GM19025 (cell line): ENCODE results near the gene TENM3.

Experiments used
- ATAC-seq: cut with Tn5 transposase; IDR thresholded peaks from one replicate; pipeline ENCODE4 v1.9.1; 2021; ENCODE audit warnings: mild to moderate bottlenecking, low read depth, moderate library complexity; ENCODE audit not compliant: unreplicated experiment

The TENM3 gene

DNA sequence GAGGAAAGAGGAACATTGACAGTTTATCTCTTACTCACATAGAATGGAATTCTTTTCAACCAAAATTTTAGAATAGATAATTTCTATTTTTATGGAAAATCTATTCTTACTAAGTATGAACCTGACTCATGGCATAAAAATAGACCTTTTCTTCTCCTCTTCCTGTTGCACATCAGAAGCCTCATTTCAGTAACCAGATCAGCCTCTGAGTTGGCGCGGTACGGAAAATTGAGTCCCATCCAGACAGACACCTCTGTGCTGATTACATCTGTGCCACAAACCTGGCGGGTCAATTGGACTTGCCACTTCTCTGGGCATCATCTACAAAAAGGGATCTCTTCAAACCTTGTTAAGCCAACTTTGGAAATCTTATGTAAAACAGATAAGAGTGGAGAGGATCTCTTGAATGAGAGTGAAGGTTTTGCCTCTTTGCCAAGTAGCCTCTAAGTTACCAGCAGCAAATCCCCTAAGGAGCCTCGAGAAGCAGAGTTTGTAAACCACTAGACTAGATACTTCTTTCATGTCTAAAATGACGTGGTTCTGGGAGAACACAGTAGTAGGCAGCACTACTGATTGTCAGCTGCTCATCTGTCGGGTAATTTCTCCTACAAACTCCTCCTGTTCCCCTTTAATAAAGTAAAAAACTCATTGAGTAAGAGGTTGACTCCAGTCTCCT lies 37.4 kb downstream of the TENM3 start:
- no peak for ATAC-seq

DNA sequence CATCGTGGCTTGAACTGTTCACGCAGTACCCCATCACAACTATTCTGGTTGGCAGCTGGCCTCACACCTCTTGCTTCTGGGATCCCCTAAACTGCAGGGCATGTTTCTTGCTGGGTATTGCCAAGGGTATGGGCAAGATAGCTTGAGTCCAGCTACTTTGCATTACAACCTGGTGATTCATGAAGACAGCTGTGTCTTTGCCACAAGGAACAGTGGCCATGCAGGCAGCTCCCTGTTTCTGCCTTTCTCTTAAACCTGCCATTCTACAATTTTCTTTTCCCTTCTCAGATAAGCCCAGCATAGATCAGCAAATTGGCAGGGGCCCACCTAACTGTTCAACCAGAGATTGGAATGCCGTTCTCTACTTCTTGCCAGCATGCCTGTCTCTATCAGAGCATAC lies 42.8 kb downstream of the TENM3 start:
- no peak for ATAC-seq

DNA sequence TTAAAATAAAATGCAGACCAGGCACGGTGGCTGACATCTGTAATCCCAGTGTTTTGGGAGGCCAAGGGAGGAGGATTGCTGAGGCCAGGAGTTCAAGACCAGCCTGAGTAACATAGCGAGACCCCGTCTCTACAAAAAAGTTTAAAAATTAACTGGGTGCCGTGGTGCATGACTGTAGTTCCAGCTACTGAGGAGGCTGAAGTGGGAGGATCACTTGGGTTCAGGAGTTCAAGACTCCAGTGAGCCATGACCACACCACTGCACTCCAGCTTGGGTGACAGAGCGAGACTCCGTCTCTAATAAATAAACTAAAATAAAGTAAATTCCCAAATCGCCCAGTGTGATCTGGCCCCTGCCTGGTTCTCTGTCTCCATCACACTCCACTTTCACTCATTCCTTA lies 43.7 kb downstream of the TENM3 start:
- no peak for ATAC-seq

DNA sequence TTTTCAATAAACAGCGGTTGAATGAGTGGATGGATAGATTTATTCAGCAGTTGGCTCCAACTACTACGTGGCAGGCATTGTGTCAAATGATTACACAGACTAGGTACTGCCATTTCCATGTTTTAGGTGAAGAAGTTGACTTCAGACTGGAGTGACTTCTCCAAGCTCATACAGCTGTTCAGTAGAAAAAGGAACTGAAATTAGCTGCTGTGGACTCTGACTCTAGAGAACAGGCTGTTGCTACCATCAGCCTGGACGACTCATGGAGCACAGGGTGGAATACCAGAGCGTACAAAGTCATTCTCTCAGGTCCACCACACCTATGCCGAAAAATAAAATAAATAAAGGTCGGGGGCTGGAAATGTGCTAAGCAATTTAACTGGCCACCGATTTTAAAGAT lies 45.3 kb downstream of the TENM3 start:
- no peak for ATAC-seq

DNA sequence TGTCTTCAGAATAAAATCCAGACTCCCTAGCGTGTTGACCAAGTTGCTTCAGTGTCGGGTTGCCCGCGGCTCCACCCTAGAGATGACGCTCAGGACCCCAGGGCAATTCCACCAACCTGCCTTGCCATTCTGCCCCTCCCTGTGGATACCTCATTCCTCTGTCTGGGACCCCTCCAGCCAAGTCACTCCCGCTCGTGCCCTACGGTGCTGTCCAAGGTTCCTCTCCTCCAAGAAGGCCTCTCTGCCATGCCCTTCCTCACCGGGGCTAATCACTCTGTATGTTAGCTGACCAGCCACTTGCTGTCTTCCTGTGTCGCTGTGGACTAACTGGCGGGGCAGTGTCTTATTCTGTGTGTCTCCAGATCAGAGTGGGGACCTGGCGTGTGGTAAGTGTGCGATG lies 46.6 kb downstream of the TENM3 start:
- ATAC-seq: no peak

DNA sequence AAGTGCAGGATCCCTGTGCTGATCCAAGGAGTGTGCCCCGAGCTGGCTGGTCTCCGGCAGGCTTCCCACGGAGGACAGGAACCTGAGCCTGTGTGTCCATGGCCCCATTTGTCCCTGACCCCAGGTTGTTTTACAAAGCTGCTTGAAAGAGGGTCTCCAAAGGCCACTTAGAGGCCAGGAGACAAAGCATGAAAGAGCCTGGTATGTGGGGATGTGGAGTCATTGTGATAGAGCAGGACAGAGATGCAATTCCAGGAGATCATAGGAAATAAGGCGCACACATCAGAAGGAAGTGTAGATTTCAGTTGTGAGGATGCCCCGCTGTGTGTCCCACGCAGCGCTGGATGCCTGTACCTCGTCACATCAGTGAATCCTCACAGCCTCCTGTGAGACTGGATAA lies 48.0 kb downstream of the TENM3 start:
- no peak for ATAC-seq

DNA sequence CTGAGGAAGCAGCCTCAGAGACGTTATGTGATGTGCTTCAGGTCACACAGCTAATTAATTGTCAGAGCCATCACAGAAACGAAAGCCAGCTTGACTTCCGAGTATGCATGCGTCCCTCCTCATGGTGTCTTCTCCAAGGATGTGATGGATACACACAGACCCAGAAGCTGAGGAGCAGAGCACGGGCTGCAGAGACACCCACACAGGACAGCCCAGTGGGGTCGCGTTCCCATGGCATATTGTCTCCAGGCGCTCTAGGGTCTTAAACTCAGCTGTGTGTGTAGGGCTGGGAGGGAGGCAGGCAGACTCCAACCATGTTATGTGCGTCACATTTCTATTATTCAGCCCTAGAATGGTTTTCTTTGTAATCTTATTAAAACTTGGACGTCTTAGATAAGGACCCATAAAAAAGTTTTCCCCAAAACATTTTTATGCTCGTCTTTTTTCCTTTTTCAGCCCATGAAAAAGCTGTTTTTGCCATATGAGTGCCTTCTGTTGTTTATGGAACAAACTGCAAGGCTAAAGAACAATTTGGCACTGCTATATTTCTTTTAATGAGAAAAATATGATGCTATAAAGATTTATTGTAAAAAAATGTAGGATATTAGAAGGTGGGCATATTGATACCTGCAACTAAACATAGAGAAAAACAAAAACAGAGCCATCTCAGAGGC lies 48.5 kb downstream of the TENM3 start:
- no peak for ATAC-seq

DNA sequence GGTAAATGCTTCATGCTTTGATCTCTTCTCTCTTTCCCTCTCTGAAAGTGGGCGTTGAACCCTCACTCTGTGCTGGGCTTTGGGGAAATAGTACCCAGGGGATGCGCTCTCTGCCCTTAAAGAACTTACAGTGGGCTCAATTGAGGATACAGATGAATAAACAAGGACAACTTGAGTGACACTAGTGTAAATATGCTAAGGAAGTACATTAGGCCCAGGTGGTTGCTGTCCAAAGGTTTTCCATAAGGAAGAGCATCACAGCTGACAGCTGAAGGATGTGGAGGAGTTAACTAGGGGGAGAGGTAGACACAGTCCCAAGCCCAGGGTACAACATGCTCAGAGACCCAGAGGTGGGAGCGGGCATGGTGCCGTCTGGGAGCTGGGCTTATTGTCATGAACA lies 49.4 kb downstream of the TENM3 start:
- ATAC-seq: no peak

DNA sequence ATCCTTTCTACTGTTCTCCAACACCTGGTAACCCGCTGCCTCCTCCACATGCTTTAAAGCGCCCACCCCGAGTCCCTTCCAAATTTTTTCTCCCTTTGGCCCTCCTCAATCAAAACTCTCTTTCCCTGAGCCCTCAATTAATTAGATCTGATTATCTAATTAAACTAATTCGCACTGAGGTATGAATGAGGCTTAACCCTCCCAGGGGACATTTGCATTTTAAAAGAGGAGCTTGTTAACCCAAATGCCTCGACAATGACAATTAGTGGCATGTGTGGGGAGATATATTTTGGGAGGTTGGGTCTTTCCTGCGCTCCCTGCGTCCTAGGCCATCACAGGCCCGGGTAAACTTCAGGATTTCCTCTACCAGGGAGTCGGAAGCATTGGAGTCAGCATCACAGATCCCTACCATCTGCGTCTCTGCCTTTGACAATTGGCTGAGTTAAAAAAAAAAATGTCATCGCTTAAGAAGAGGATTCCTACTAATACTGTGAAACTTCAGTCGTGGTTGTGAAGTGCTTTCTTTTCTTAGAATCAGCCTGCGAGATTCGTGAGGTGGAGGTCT lies 50.6 kb downstream of the TENM3 start:
- ATAC-seq: no peak

DNA sequence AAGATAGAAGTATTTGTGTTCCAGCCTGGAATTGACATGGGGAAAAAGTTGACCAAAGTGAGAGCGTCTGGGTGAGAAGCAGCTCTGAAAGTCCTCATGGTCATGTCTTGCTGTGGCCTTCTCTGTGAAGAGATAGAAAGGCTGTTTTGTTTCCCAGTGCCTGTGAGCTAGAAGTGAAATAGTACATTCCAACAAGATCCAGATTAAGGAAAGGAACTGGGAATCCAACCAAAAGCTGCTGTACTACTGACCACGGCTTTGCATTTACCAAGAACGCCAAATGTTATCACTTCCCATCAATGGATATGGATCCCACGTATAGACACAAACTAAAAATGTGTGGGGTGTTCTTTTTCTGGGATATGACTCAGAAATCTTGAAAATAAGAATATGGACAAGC lies 51.2 kb downstream of the TENM3 start:
- no peak for ATAC-seq

DNA sequence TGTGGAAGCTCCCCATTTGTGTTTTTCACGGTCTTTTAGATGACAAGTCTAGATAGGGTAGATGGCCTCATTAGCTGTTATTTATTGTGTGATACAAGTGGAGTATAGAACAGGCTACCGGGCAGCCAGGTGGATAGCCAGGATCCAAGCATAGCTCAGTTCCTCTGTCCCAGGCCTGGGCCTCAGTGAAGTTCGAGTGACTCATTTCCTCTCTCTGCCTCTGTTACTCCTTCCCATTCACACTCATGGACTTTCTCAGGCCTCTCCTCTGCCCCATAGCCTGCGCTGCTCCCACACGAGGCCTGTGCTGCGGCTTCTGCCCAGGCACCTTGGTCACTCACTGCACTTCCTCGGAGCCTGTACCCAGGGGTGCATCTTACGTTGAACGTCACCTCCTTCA lies 54.5 kb downstream of the TENM3 start:
- no peak for ATAC-seq

DNA sequence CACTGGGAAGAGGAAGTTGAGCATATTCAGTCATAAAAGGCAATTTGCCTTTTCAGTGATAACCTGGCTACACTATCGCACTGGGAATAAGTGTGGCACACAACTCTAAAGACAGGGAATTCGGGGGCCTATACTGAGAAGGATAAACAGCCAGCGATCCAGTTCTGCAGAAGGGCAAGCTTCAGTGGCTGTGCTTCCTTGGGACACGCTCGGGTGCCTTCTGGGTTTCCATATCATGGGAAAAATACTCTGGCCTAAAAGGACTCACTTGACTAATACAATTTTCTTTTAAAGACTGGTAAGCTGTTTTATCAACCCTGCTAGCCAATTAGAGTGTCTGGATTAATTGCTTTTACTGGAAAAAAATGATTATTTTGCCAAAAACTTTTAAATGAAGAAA lies 58.5 kb downstream of the TENM3 start:
- ATAC-seq: no peak

DNA sequence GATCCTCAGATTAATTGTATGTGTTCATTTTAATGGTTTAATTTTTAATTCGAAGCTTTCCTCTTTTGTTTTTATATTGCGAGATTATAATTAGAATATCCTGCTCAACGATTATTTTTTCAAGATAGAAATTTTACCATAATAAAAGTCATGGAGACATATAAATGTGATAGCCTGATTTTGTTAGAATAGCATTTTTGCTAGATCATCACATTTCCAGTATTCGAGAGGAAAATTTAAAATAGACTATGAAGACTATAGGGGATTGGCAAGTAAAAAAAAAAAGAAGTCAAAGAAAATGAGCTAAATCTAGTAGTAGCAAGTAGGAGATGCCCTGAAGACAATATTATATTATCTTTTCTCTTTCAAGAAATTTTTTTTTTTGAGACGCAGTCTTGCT lies 60.6 kb downstream of the TENM3 start:
- ATAC-seq: no peak

DNA sequence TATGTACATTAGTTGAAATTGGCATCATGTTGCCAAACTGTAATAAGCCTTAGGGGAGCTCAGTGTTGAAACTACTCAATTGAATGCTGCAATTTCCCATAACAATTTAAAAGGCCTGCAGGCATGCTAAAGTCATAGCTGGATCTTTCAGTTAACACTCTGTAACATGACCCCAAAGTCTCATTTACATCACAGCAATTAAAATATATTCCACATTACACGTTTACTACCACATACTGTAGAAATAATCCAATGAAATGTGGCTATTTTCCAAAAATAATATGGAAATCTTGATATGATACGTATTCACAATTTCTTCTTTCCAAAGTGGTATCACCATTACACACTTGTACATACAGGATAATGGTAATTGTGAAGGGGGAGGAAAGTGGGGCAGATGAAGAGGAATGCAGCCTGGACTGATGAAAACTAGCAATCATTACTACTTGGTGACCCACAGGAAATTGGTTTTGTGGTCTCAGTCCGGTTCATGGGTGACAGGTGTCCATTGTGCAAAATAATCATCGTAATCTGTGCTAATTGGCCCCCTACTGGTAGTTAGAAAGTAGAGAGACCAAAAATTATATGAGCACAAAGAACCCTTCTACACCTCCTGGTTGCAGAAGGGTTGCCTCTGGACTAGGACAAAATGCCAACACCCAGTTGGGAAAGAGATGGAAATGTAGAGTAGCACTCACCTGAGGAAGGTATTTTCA lies 63.7 kb downstream of the TENM3 start:
- ATAC-seq: no peak

DNA sequence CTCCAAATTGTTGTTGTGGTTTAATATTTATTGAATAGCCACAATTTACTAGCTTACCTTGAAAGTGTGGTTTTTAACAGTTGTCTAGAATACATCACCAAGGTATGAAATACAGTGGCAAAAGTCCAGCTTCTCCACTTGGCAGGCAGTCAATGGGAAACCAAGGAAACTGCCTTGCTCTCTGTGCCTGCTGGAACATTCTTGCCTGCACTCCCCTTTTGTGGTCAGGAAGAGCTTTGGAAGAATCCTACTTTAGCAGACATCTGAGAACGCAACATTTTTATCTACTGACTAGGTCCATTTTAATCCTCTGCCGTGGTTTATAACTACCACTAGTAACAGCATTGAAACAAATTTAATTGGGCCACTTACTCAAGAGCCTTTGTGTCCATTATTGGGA lies 64.5 kb downstream of the TENM3 start:
- ATAC-seq: no peak

DNA sequence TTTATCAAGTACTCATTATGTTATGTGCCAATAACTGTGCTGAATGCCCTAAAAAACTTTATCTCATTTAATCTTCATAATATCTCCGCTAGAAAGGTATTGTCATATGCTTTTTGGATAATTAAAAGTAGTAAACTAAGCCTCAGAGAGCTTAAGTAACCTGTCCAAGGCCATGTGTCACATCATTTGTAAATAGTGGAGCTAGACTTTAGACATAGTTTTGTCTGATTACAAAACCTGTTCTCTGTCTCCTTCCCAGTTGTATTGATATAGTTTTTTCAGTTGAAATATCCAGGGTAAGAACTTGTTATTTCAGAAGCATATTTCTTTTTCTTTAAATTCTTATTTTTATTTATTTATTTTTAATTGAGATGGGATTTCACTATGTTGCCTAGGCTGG lies 66.7 kb downstream of the TENM3 start:
- no peak for ATAC-seq

DNA sequence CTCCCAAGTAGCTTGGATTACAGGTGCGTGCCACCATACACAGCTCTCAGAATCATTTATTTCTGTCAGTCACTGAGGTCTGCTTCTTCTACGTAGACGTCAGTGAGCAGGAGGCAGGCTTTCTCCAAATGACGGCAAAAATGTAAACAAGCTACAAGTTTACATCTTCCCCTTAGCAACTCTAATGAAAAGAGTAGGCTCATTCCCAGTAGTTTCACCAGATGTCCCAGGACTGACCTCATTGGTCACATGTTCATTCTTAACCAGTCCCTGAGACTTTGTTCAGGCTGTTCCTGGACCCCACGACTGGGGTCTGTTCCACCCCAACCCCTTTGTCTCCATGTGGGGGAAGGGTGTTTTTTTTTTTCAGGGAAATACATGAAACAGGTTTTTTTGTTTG lies 67.1 kb downstream of the TENM3 start:
- no peak for ATAC-seq

DNA sequence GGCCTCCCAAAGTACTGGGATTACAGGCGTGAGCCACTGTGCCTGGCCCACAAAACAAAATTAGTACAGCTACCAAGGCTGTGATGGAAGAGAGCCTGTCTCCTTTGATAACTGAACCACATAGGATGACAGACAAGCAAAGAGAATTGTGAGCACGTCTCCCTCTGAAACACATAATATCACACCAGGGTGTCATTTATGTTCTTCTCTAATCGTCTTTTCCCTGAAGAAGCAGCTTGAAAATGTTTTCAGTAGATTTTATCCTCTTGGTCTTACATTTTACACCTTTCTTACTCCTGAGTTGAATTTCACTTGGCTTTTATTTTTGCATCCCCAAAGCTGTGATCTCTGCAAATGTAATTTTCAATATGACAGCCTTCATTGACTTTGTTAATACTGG lies 67.8 kb downstream of the TENM3 start:
- ATAC-seq: no peak

DNA sequence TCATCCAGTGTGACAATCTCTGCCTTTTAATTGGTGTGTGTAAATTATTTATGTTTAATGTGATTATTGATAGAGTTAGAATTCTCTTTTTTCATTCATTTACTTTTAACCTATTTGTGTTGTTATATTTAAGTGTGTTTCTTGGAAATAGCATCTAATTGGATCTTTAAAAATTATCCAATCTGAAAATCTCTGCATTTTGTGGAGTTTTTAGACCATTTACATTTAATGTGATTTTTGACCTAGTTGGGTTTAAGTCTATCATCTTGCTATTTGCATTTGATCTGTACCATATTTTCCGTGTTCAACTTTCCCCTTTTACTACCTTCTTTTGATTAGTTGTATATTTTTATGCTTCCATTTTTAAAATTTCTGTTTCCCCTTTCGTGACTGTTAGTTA lies 71.3 kb downstream of the TENM3 start:
- no peak for ATAC-seq

DNA sequence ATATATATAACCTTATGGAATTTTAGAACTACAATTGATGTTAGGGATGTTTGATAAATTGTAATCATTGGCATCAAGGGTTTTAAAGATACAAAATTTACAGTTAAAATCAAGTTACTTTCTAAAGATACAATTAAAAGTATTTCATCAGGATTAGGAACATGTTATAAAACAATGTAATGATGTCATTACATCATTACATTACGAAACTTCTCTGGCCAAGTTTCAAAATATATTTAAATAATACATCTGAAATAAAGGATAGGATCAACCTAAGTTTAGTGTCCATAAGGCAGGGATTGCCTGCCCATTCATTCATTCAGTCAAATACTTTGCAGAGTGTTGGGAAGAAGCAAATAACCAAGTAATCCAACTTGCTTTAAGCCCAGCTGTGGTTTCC lies 75.1 kb downstream of the TENM3 start:
- ATAC-seq: no peak

DNA sequence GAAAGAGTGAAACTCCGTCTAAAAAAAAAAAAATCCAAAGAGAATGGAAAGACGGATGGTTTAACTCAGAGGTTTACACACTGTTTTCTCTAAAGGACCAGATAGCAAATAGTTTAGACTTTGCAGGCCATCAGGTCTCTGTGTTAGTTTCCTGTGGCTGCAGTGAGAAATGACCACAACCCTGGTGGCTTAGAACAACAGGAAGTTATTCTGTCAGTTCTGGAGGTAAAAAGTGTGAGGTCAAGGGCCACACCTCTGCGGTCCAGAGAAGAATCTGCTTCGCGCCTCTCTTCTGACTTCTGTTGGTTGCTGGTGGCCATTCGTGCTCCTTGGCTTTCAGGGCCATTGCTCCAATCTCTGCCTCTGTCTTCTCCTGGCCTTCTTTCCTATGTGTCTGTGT lies 76.9 kb downstream of the TENM3 start:
- ATAC-seq: no peak

DNA sequence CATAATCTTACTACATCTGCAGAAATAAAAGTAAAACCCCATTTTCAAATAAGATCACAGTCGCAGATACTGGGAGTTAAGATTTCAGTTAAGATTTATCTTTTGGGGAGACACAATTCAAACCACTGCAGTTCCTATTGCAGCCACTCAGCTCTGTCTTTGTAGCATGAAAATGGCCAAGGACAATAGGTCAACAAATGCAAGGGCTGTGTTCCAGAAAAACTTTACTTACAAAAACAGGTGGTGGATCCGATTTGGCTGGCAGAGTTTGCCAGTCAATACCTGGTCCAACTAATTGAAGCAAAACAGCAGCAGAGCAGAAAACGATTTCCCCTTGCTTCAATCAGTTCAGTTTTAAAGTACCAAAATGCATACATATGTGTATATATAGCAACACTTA lies 77.4 kb downstream of the TENM3 start:
- ATAC-seq: no peak
